SU-DHL-6 (cell line): ENCODE data around the gene DELE1.

ENCODE experiments used
- H2AFZ ChIP-seq: fragments of 200-600 bp; sonication (generic); 2 replicates; pipeline ENCODE4 v1.6.1; 2014; ENCODE audit warnings: low read depth, mild to moderate bottlenecking, moderate library complexity, mixed read lengths, antibody characterized with exemption, low read length; ENCODE audit not compliant: severe bottlenecking
- H3F3A ChIP-seq: fragments of 200-600 bp; shearing (Covaris generic); 2 replicates; pipeline ENCODE4 v1.6.0; 2016; ENCODE audit warnings: antibody characterized with exemption, mild to moderate bottlenecking; ENCODE audit not compliant: insufficient read depth
- H3K27ac ChIP-seq: fragments of 200-600 bp; sonication (generic); 2 replicates; pipeline ENCODE4 v1.5.1; 2016; ENCODE audit warnings: low read depth, mild to moderate bottlenecking, low read length, moderate library complexity, mixed read lengths
- H3K27me3 ChIP-seq: fragments of 200-600 bp; sonication (generic), shearing (Covaris generic); 2 replicates; pipeline ENCODE4 v1.6.0; 2014; ENCODE audit warnings: mild to moderate bottlenecking, low read length
- H3K36me3 ChIP-seq: fragments of 200-600 bp; sonication (generic); 2 replicates; pipeline ENCODE4 v1.6.1; 2014; ENCODE audit warnings: mild to moderate bottlenecking, low read length, mixed read lengths
- H3K4me2 ChIP-seq: fragments of 300-600, 200-600 bp; shearing (Covaris generic), sonication (generic); 2 replicates; pipeline ENCODE4 v1.6.0; 2014; ENCODE audit warnings: low read length, low read depth, mild to moderate bottlenecking; ENCODE audit not compliant: poor library complexity, severe bottlenecking
- H3K4me3 ChIP-seq: fragments of 200-600 bp; sonication (generic); 2 replicates; pipeline ENCODE4 v1.5.1; 2014; ENCODE audit warnings: antibody characterized with exemption, low read length, mild to moderate bottlenecking, mixed read lengths; ENCODE audit not compliant: insufficient read depth, poor library complexity, severe bottlenecking
- H3K79me2 ChIP-seq: fragments of 200-600 bp; sonication (generic); 2 replicates; pipeline ENCODE4 v1.6.1; 2014; ENCODE audit warnings: mild to moderate bottlenecking, low read length, moderate library complexity; ENCODE audit not compliant: insufficient read depth
- H3K9ac ChIP-seq: fragments of 200-600 bp; sonication (generic); 2 replicates; pipeline ENCODE4 v1.7.0; 2014; ENCODE audit warnings: mild to moderate bottlenecking, low read length
- H3K9me2 ChIP-seq: fragments of 200-600 bp; sonication (generic); replicated peaks from 2 replicates; pipeline ENCODE4 v1.6.1; 2014; ENCODE audit warnings: low read length; ENCODE audit not compliant: insufficient read depth
- H3K9me3 ChIP-seq: fragments of 200-600 bp; sonication (generic); 2 replicates; pipeline ENCODE4 v1.6.1; 2014; ENCODE audit warnings: low read length, mixed read lengths; ENCODE audit not compliant: insufficient read depth
- H4K20me1 ChIP-seq: fragments of 200-600 bp; sonication (generic); 2 replicates; pipeline ENCODE4 v1.6.1; 2014; ENCODE audit warnings: low read depth, mild to moderate bottlenecking, antibody characterized with exemption, low read length, moderate library complexity, mixed read lengths
- CTCF ChIP-seq: fragments of 200-600 bp; sonication (generic); IDR thresholded peaks from one replicate; pipeline ENCODE4 v1.5.1; 2017; ENCODE audit warnings: antibody characterized with exemption, mild to moderate bottlenecking, low read length, moderate library complexity; ENCODE audit not compliant: insufficient read depth, poor library complexity, severe bottlenecking
- EZH2phosphoT487 ChIP-seq: fragments of 200-600 bp; sonication (generic), shearing (Covaris generic); conservative IDR thresholded peaks from 2 replicates; pipeline ENCODE4 v1.6.1; 2018; ENCODE audit warnings: mild to moderate bottlenecking, antibody characterized with exemption, low read length, moderate library complexity, mixed read lengths

Gene DELE1

GRCh38 chr5:141875022-141875740 lies 48.5 kb upstream of the DELE1 start:
- no peaks in the 10 kb centered on the region for H3K9me3 ChIP-seq

GRCh38 chr5:141875795-141876627 lies 47.7 kb upstream of the DELE1 start:
- TF ChIP-seq CTCF, result no peak
- no peak for TF ChIP-seq EZH2phosphoT487
- Histone ChIP-seq H2AFZ (no peak overlapping the region), H4K20me1 (no peaks in the 10 kb centered on the region), H3K4me3 (no peak overlapping the region), H3K9ac (no peak overlapping the region), H3K9me3 (no peaks in the 10 kb centered on the region), H3K36me3 (no peaks in the 10 kb centered on the region), H3K9me2 (no peaks in the 10 kb centered on the region), H3K27me3 (no peaks in the 10 kb centered on the region), H3K4me2 (no peak overlapping the region), H3F3A (no peaks in the 10 kb centered on the region), H3K79me2 (no peaks in the 10 kb centered on the region), H3K27ac (no peak overlapping the region)

More at GRCh38 chr5:141875022-141875740, 48.5 kb upstream of the DELE1 start:
- H4K20me1 ChIP-seq, result no peaks in the 10 kb centered on the region
- H3K4me3 ChIP-seq, result no peak overlapping the region
- TF ChIP-seq CTCF, result no peak
- TF ChIP-seq EZH2phosphoT487, result no peak
- no peak overlapping the region for H2AFZ ChIP-seq
- H3K36me3 ChIP-seq, result no peaks in the 10 kb centered on the region
- no peaks in the 10 kb centered on the region for H3K79me2 ChIP-seq
- no peak overlapping the region for H3K27ac ChIP-seq
- H3K4me2 ChIP-seq, result no peak overlapping the region
- no peaks in the 10 kb centered on the region for H3K9me2 ChIP-seq
- H3K9ac ChIP-seq, result no peak overlapping the region
- no peaks in the 10 kb centered on the region for H3K27me3 ChIP-seq
- H3F3A ChIP-seq, result no peaks in the 10 kb centered on the region

GRCh38 chr5:141876628-141877355 lies 46.9 kb upstream of the DELE1 start:
- no peaks in the 10 kb centered on the region for H3F3A ChIP-seq
- no peak overlapping the region for H3K4me2 ChIP-seq
- H3K9ac ChIP-seq, result no peak overlapping the region
- no peaks in the 10 kb centered on the region for H4K20me1 ChIP-seq
- H3K9me2 ChIP-seq, result no peaks in the 10 kb centered on the region
- no peak for TF ChIP-seq CTCF
- TF ChIP-seq EZH2phosphoT487, result no peak
- H3K36me3 ChIP-seq, result no peaks in the 10 kb centered on the region
- no peaks in the 10 kb centered on the region for H3K79me2 ChIP-seq
- H2AFZ ChIP-seq, result no peak overlapping the region
- no peak overlapping the region for H3K4me3 ChIP-seq
- H3K27me3 ChIP-seq, result no peaks in the 10 kb centered on the region
- H3K9me3 ChIP-seq, result no peaks in the 10 kb centered on the region
- no peak overlapping the region for H3K27ac ChIP-seq
